Measurements from ENCODE around the gene PPP1R12A.
A peak's percentile ranks its signal among the peaks of the same experiment; 100 is the strongest.
"Not testable (repeated sequence)": the region's sequence is repeated elsewhere in the genome, so short reads cannot be mapped to it uniquely, and the experiment has no call there.

The PPP1R12A gene

GRCh38 chr12:79841248-79841877 lies 93.5 kb downstream of the PPP1R12A start:
- no peak for DNase-seq

GRCh38 chr12:79838359-79838758 lies 96.5 kb downstream of the PPP1R12A start:
- no peak for DNase-seq

GRCh38 chr12:79837575-79837974 lies 97.3 kb downstream of the PPP1R12A start:
- DNase-seq = no peak

DNA sequence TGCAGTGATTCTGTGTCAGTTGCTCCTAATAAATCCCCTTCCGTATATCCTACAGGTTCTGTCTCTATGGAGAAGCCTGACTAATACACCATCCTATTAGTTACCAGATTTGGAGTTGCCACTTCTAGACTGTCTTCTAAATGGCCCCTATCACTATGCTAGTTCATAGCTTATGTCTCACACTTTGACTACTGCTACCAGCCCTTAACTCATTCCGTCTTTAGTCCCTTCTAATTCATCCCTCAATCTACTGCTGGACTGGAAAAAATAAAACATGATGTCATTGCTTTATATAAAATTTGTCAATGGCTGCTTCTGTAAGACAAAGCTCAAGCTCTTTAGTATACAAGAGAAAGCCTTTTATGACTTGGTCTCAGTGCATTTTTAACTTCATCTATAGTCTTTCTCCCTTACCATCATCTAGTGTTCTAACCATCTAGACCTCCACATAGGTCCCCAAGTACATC lies 99.5 kb downstream of the PPP1R12A start:
- DNase-seq = no peak

GRCh38 chr12:79834712-79835376 lies 100.1 kb downstream of the PPP1R12A start:
- no peak for DNase-seq

GRCh38 chr12:79830440-79830839 lies 104.5 kb downstream of the PPP1R12A start:
- DNase-seq = peak in 2 of 6 experiments; percentile 2 to 26

DNA sequence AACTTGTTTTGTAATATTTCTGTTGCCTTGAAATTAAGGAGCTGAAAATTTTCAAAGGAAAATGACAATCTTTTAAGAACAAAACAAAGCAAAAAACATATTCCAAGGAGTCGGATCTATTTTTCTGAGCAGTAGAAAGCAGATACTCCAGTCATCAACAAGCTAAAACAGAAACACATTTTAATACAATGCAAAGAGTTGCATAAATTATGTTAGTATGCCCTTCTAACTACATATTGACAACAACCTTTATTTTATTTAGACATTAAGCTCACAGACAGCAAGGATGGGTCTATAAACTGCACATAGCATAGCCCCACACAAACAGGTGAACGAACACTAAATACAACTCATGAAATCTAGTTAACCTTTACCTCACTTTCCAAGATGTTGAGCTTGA lies 106.0 kb downstream of the PPP1R12A start:
- DNase-seq = no peak

- no peak for DNase-seq
Observed at GRCh38 chr12:79827484-79827883, 107.4 kb downstream of the PPP1R12A start.

DNA sequence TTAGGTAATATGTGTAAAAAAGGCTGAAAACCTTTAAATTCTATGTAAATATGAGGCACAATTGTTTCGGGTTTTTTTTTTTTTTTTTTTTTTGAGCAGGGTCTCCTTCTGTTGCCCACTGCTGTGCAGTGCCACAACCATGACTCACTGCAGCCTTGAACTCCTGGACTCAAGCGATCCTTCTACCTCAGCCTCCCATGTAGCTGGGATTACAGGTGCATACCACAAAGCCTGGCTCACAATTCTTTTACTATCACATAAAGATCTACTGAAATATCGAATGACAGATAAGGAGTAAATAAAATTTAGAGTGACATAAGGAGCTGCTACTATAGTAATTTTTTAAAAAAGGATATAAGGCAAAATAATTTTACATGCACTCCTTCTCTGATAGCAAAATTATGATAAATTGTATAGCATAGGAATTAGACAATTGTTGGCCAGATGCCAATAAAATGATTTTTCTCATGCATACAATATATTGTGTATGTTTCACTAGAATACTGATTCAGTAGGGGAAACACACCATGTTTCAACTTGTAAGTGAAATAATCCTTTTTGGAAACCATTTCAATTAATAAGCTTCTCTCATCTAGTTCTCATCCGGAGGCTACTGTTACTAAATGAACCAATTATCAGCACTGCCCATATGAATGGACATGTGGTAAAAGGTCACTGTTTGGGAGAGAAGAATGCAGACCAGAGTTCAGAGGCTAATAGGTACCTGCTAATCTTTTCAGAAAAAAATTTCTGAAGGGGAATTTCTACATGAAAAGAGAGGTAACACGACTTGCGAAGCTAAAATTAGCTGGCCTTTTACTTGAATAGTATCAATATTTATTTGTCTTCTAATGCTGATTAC lies 108.4 kb downstream of the PPP1R12A start:
- DNase-seq = no peak

DNA sequence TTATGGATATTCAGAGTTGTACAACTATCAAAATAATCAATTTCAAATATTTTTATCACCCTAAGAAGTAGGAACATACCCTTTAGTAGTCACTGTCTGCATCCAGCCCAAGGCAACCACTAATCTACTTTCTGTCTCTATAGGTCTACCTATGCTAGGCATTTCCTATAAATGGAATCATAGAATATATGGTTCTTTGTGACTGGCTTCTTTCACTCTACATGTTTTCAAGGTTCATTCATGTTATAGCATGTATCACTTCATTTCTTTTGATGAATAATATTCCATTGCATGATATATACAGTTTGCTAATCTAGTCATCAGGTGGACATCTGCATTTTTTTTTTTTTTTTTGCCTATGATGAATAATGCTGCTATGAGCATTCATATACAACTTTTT lies 112.4 kb downstream of the PPP1R12A start:
- DNase-seq = no peak

DNA sequence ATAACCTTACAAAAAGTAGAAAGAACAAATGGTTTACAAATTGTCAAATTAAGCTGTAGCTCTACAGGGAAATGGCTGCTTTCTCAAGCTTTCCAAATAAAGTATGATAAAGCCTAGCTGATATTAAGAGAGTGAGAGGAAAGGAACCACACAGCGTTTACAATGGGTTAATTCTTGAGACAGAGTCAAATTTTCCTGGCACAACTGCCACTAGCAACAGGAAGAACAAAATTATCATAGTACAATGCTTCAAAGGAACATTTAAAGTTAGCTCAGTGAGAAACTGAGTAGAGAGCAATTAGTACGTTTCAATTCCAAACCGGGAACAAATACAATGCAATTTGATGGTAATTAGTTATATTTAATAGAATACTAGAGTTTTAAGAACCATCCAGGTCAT lies 116.0 kb downstream of the PPP1R12A start:
- no peak for DNase-seq

GRCh38 chr12:79784366-79785065 lies 150.4 kb downstream of the PPP1R12A start:
- DNase-seq = not testable (repeated sequence)

DNA sequence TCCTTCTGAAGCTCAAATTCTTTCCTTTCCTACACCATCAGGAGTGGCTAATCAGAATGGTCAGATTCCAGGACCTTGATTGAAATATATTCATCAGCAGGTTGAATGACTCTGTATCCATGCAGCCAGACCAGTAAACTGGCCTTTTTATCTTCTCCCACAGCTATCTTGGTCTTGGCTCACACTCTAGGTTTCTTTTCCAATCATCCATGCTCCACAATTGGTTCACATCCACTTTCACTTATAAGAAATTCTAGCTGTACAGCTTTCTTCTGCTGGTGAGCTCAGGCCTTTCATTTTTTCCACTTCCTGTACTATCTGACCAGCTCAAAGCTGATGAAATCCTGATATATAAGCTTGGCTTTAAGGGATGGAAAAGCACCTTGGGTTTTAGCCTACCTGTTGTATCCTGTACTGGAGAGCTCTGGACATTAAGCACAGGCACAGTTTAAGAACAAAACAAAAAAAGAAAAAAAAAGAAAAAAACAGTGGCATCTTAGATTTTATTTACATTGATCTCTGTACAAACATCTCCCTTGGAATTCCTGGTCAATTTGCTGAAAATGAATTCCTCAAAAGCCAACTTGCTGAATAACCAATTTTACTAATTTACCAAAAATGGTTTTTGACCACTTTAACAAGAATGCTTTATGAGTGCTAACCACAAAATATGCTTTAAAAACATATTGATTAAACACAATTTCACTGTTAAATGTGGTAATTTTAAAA lies 152.6 kb downstream of the PPP1R12A start:
- DNase-seq = no peak

GRCh38 chr12:79778802-79779448 lies 156.0 kb downstream of the PPP1R12A start:
- no peak for DNase-seq

DNA sequence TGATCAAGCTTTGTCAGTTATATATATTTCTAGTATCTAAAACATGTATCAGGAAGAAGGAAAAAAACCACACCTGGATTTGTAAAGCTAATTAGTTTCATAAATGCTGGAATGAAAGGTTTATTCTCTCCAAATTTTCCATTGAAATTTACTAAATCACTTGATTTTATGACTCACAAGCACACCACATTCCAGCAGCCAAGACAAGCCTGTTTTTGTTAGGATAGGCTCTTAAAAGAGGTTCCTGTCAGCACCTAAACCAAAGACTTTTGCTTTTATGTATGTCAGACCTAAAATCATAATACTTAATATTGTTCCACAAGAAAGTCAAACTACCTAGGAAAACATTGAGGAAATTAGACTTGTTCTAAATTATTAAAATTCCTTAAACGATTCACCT lies 158.8 kb downstream of the PPP1R12A start:
- DNase-seq = no peak

DNA sequence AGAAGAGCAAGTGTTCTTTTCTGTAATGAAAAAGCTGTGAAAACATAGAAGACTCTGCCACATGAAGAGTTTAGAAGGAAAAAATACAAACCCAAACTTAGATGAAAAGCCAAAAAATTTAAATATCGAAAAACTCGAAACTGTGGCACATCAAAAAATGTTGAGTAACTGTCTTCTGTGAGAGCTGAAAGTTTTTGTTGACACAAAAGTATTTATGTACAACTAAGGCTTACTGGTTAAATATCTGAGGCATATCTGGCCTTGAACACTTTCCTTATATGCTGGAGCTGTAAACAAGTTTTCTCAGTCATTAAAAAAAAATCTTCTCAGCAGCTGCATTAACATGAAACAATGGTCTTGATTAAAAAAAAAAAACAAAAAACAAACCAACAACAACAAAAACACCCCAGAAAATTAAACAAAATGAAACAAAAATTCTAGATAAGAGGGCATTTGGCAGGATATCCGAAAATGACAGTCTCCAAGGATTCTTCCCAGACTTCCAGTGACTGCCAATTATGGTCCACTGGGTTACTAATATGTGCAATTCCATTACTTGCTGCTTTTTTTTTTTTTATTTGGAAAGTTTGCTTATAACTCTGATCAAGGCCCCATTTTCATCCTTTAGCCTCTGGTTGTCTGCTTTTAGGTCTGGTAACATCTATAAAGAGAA lies 159.4 kb downstream of the PPP1R12A start:
- no peak for DNase-seq

- DNase-seq = no peak
Observed at GRCh38 chr12:79773896-79774295, 161.0 kb downstream of the PPP1R12A start.

DNA sequence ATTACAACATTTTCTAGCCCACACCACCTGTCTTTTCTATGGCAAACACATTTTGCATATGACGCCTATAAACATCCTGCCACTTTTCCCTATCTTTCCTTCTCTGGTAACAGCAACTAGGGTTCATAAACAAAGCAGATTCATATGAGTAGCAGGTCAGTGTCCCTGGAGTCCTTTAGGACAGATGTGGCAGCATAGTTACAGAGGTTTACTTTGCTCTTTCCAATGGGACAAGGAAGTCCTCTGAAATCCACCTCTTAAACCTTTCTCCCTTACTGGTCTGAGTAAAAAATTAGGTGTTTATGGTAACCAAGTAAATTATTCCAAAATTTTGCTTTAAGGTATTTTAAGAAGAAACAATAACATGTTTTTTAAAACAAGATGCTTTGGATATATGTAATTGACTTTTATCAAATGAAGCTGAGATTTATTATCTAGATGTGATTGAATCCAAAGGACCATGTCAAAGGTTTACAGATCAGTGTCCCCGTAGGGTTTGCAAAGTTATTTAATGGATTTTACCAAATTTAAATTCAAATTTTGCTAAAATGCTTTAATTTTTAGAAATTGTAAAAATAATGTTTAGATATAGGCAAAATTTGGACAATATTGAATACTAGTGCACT lies 164.9 kb downstream of the PPP1R12A start:
- DNase-seq = no peak

GRCh38 chr12:79769189-79769859 lies 165.6 kb downstream of the PPP1R12A start:
- DNase-seq = no peak

Measured in stimulated activated naive CD4-positive, alpha-beta T cell (primary cell).